HEK293 (cell line): ENCODE measurements around the gene INSYN2B.

Experiments
- CTCF ChIA-PET: fragments of 350-600 bp; formaldehyde crosslinking; extraction: SDS; loops from one replicate; lab custom pipeline; 2021; ENCODE audit warnings: antibody characterized with exemption; lab: Yijun Ruan, JAX
- POLR2A ChIA-PET: fragments of 300-600 bp; formaldehyde crosslinking; extraction: SDS; loops from one replicate; lab custom pipeline; 2020; ENCODE audit warnings: antibody characterized with exemption, inconsistent platforms; lab: Yijun Ruan, JAX
- H3K27ac ChIP-seq: fragments of 200-500 bp; sonication (Bioruptor generic); 2 replicates; pipeline ENCODE4 v1.5.1; 2014; ENCODE audit warnings: low read depth, low read length, control low read depth, inconsistent platforms; ENCODE audit errors: extremely low read depth
- H3K36me3 ChIP-seq, 2 experiments: fragments of 200-500 bp in 1 of 2; sonication (Bioruptor generic) in 1 of 2; 1 replicate in 1 of 2; 2 replicates in 1 of 2; pipeline ENCODE4 v1.5.1; 2014 to 2017; ENCODE audit warnings: inconsistent platforms in 2 of 2, low read length in 2 of 2; ENCODE audit not compliant: control insufficient read depth in 2 of 2, insufficient read depth in 1 of 2
- H3K4me1 ChIP-seq: fragments of 200-500 bp; sonication (Bioruptor generic); 2 replicates; pipeline ENCODE4 v1.5.1; 2014; ENCODE audit warnings: mild to moderate bottlenecking, low read length, inconsistent platforms; ENCODE audit not compliant: control insufficient read depth, insufficient read depth
- H3K4me3 ChIP-seq: 2 replicates; pipeline ENCODE4 v1.5.1; 2011; ENCODE audit warnings: low read depth, mild to moderate bottlenecking, control low read depth, low read length, moderate library complexity
- H3K9me3 ChIP-seq: fragments of 200-500 bp; sonication (Bioruptor generic); 2 replicates; pipeline ENCODE4 v1.5.1; 2014; ENCODE audit warnings: low read depth, low read length, inconsistent platforms; ENCODE audit not compliant: control insufficient read depth, insufficient read depth
- GLIS2 ChIP-seq: fragments of 450-650 bp; formaldehyde crosslinking; IDR thresholded peaks from 2 replicates; pipeline ENCODE4 v1.5.1; 2016; ENCODE audit warnings: missing biosample characterization, missing genetic modification characterization
- HOXA7 ChIP-seq: sonication (generic); formaldehyde crosslinking; IDR thresholded peaks from 2 replicates; pipeline ENCODE4 v1.8.1; 2022; ENCODE audit warnings: missing genetic modification reagents, borderline replicate concordance
- KLF1 ChIP-seq: fragments of 450-650 bp; formaldehyde crosslinking; IDR thresholded peaks from 2 replicates; pipeline ENCODE4 v1.5.1; 2016; ENCODE audit warnings: missing biosample characterization, missing genetic modification characterization
- KLF7 ChIP-seq: fragments of 450-650 bp; formaldehyde crosslinking; IDR thresholded peaks from 2 replicates; pipeline ENCODE4 v1.5.1; 2016; ENCODE audit warnings: missing biosample characterization, missing genetic modification characterization, borderline replicate concordance
- MYNN ChIP-seq: fragments of 450-650 bp; formaldehyde crosslinking; IDR thresholded peaks from 2 replicates; pipeline ENCODE4 v1.5.1; 2016; ENCODE audit warnings: missing biosample characterization, missing genetic modification characterization, borderline replicate concordance
- OSR2 ChIP-seq: fragments of 450-650 bp; formaldehyde crosslinking; IDR thresholded peaks from 2 replicates; pipeline ENCODE4 v1.5.1; 2016; ENCODE audit warnings: missing biosample characterization, missing genetic modification characterization
- PRDM4 ChIP-seq: fragments of 450-650 bp; formaldehyde crosslinking; IDR thresholded peaks from 2 replicates; pipeline ENCODE4 v1.5.1; 2017; ENCODE audit warnings: missing biosample characterization, missing genetic modification characterization
- ZIC2 ChIP-seq: fragments of 450-650 bp; formaldehyde crosslinking; IDR thresholded peaks from 2 replicates; pipeline ENCODE4 v1.5.1; 2016; ENCODE audit warnings: missing biosample characterization, missing genetic modification characterization
- ZNF121 ChIP-seq: fragments of 450-650 bp; formaldehyde crosslinking; IDR thresholded peaks from 2 replicates; pipeline ENCODE4 v1.5.1; 2016; ENCODE audit warnings: missing biosample characterization, missing genetic modification characterization
- ZNF16 ChIP-seq: fragments of 450-650 bp; formaldehyde crosslinking; IDR thresholded peaks from 2 replicates; pipeline ENCODE4 v1.5.1; 2016; ENCODE audit warnings: low read depth, missing biosample characterization, missing genetic modification characterization
- ZNF169 ChIP-seq: fragments of 450-650 bp; formaldehyde crosslinking; IDR thresholded peaks from 2 replicates; pipeline ENCODE4 v1.5.1; 2016; ENCODE audit warnings: missing biosample characterization, missing genetic modification characterization
- ZNF184 ChIP-seq: fragments of 450-650 bp; IDR thresholded peaks from 2 replicates; pipeline ENCODE4 v1.5.1; 2018; ENCODE audit warnings: missing biosample characterization, mild to moderate bottlenecking, missing genetic modification characterization
- ZNF202 ChIP-seq: fragments of 450-650 bp; formaldehyde crosslinking; IDR thresholded peaks from 2 replicates; pipeline ENCODE4 v1.5.1; 2016; ENCODE audit warnings: missing biosample characterization, missing genetic modification characterization, borderline replicate concordance
- ZNF292 ChIP-seq: fragments of 450-650 bp; formaldehyde crosslinking; IDR thresholded peaks from 2 replicates; pipeline ENCODE4 v1.5.1; 2016; ENCODE audit warnings: low read depth, missing biosample characterization, missing genetic modification characterization, borderline replicate concordance
- ZNF311 ChIP-seq: fragments of 450-650 bp; formaldehyde crosslinking; IDR thresholded peaks from 2 replicates; pipeline ENCODE4 v1.5.1; 2017; ENCODE audit warnings: missing biosample characterization, missing genetic modification characterization, borderline replicate concordance
- ZNF37A ChIP-seq: fragments of 450-650 bp; IDR thresholded peaks from 2 replicates; pipeline ENCODE4 v1.5.1; 2018; ENCODE audit warnings: missing biosample characterization, missing genetic modification characterization
- ZNF391 ChIP-seq: fragments of 450-650 bp; formaldehyde crosslinking; IDR thresholded peaks from 2 replicates; pipeline ENCODE4 v1.5.1; 2016; ENCODE audit warnings: low read depth, missing biosample characterization, missing genetic modification characterization, borderline replicate concordance
- ZNF404 ChIP-seq: fragments of 450-650 bp; formaldehyde crosslinking; IDR thresholded peaks from 2 replicates; pipeline ENCODE4 v1.5.1; 2017; ENCODE audit warnings: missing biosample characterization, missing genetic modification characterization
- ZNF423 ChIP-seq: fragments of 450-650 bp; formaldehyde crosslinking; IDR thresholded peaks from 2 replicates; pipeline ENCODE4 v1.5.1; 2016; ENCODE audit warnings: missing biosample characterization, missing genetic modification characterization
- ZNF521 ChIP-seq: fragments of 450-650 bp; formaldehyde crosslinking; IDR thresholded peaks from 2 replicates; pipeline ENCODE4 v1.5.1; 2017; ENCODE audit warnings: missing biosample characterization, mild to moderate bottlenecking, missing genetic modification characterization
- ZNF529 ChIP-seq: fragments of 450-650 bp; formaldehyde crosslinking; IDR thresholded peaks from 2 replicates; pipeline ENCODE4 v1.5.1; 2017; ENCODE audit warnings: missing genetic modification characterization, missing biosample characterization; ENCODE audit not compliant: insufficient replicate concordance
- ZNF555 ChIP-seq: fragments of 450-650 bp; formaldehyde crosslinking; conservative IDR thresholded peaks from 2 replicates; pipeline ENCODE4 v1.5.1; 2017; ENCODE audit warnings: missing biosample characterization, mild to moderate bottlenecking, missing genetic modification characterization, inconsistent platforms
- ZNF580 ChIP-seq: fragments of 450-650 bp; formaldehyde crosslinking; IDR thresholded peaks from 2 replicates; pipeline ENCODE4 v1.5.1; 2016; ENCODE audit warnings: missing biosample characterization, missing genetic modification characterization
- ZNF707 ChIP-seq: fragments of 450-650 bp; formaldehyde crosslinking; IDR thresholded peaks from 2 replicates; pipeline ENCODE4 v1.5.1; 2016; ENCODE audit warnings: missing biosample characterization, missing genetic modification characterization
- TF ChIP-seq, protein P1 (sequence below): fragments of 450-650 bp; formaldehyde crosslinking; IDR thresholded peaks from 2 replicates; pipeline ENCODE4 v1.5.1; 2016; ENCODE audit warnings: missing biosample characterization, missing genetic modification characterization
- TF ChIP-seq, protein P2 (sequence below): fragments of 450-650 bp; formaldehyde crosslinking; IDR thresholded peaks from 2 replicates; pipeline ENCODE4 v1.5.1; 2016; ENCODE audit warnings: missing biosample characterization, missing genetic modification characterization, borderline replicate concordance

INSYN2B gene

GRCh38 chr5:169935762-169936161, 44.5 kb downstream of the INSYN2B start (continued):
- TF ChIP-seq ZNF580 (tag by site-specific recombination) (no peak), ZNF707 (tag by site-specific recombination) (no peak), OSR2 (no peak), ZNF521 (tag by site-specific recombination) (no peak), ZNF202 (tag by site-specific recombination) (no peak), ZNF404 (no peak), ZNF311 (tag by site-specific recombination) (no peak), GLIS2 (tag by site-specific recombination) (no peak), HOXA7 (CRISPR knock-in tag) (no peak)

DNA sequence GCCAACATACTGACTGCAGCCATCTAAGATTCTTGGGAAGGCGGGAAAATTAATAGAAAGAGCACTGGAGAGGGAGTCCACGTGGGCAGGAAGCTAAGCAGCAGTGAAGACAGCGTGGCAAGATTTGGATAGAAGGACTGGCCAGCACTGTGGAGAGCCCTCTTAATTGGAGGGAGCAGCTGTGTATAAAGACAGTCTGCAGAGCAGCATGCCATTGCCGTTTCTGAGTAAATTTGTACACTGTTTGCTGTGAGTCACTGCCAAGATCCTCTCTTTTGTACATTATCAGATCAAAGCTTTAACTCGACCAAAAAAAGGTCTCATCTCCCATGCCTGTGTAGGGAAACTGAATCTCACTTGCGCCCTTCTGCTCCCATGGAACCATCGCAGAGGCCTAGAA, 45.3 kb downstream of the INSYN2B start:
- CTCF ChIA-PET, result no interaction called here

More for the DNA sequence above, 45.3 kb downstream of the INSYN2B start:
- H3K4me1 ChIP-seq, result no peaks in the 10 kb centered on the region
- H3K36me3 ChIP-seq, result no peaks in the 10 kb centered on the region
- POLR2A ChIA-PET, result no interaction called here
- H3K9me3 ChIP-seq, result no peaks in the 10 kb centered on the region
- no peak overlapping the region for H3K27ac ChIP-seq
- no peak overlapping the region for H3K4me3 ChIP-seq
- TF ChIP-seq ZNF169 (no peak), MYNN (tag by site-specific recombination) (no peak), ZNF16 (no peak), ZIC2 (tag by site-specific recombination) (no peak), ZNF529 (tag by site-specific recombination) (no peak), PRDM4 (tag by site-specific recombination) (no peak), KLF1 (tag by site-specific recombination) (no peak), ZNF37A (tag by site-specific recombination) (no peak), ZNF292 (no peak), ZNF391 (tag by site-specific recombination) (no peak), KLF7 (tag by site-specific recombination) (no peak), ZNF555 (no peak), ZNF121 (tag by site-specific recombination) (no peak), ZNF184 (tag by site-specific recombination) (no peak), ZNF423 (tag by site-specific recombination) (no peak)
- TF ChIP-seq, protein P1, sequence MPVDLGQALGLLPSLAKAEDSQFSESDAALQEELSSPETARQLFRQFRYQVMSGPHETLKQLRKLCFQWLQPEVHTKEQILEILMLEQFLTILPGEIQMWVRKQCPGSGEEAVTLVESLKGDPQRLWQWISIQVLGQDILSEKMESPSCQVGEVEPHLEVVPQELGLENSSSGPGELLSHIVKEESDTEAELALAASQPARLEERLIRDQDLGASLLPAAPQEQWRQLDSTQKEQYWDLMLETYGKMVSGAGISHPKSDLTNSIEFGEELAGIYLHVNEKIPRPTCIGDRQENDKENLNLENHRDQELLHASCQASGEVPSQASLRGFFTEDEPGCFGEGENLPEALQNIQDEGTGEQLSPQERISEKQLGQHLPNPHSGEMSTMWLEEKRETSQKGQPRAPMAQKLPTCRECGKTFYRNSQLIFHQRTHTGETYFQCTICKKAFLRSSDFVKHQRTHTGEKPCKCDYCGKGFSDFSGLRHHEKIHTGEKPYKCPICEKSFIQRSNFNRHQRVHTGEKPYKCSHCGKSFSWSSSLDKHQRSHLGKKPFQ (tag by site-specific recombination), result no peak
- TF ChIP-seq, protein P2, sequence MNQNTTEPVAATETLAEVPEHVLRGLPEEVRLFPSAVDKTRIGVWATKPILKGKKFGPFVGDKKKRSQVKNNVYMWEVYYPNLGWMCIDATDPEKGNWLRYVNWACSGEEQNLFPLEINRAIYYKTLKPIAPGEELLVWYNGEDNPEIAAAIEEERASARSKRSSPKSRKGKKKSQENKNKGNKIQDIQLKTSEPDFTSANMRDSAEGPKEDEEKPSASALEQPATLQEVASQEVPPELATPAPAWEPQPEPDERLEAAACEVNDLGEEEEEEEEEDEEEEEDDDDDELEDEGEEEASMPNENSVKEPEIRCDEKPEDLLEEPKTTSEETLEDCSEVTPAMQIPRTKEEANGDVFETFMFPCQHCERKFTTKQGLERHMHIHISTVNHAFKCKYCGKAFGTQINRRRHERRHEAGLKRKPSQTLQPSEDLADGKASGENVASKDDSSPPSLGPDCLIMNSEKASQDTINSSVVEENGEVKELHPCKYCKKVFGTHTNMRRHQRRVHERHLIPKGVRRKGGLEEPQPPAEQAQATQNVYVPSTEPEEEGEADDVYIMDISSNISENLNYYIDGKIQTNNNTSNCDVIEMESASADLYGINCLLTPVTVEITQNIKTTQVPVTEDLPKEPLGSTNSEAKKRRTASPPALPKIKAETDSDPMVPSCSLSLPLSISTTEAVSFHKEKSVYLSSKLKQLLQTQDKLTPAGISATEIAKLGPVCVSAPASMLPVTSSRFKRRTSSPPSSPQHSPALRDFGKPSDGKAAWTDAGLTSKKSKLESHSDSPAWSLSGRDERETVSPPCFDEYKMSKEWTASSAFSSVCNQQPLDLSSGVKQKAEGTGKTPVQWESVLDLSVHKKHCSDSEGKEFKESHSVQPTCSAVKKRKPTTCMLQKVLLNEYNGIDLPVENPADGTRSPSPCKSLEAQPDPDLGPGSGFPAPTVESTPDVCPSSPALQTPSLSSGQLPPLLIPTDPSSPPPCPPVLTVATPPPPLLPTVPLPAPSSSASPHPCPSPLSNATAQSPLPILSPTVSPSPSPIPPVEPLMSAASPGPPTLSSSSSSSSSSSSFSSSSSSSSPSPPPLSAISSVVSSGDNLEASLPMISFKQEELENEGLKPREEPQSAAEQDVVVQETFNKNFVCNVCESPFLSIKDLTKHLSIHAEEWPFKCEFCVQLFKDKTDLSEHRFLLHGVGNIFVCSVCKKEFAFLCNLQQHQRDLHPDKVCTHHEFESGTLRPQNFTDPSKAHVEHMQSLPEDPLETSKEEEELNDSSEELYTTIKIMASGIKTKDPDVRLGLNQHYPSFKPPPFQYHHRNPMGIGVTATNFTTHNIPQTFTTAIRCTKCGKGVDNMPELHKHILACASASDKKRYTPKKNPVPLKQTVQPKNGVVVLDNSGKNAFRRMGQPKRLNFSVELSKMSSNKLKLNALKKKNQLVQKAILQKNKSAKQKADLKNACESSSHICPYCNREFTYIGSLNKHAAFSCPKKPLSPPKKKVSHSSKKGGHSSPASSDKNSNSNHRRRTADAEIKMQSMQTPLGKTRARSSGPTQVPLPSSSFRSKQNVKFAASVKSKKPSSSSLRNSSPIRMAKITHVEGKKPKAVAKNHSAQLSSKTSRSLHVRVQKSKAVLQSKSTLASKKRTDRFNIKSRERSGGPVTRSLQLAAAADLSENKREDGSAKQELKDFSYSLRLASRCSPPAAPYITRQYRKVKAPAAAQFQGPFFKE (tag by site-specific recombination), result no peak
